Endometrial microvascular endothelial cells (primary cell): ENCODE measurements around the gene GAB2. TPM values are rescaled to one million over a fixed set of nuclear protein-coding genes. Genes with fewer than 3 reads are reported as not detected.

Experiments used
- in situ Hi-C: cut with HindIII; loops from 2 replicates; pipeline ENCODE4 v1.10.0; 2017; ENCODE audit warnings: low sequenced_read_pairs, low pct_unique_long_range_greater_than_20kb; ENCODE audit errors: inconsistent ontology term
- total RNA-seq: library from RNA; depleted of rRNA; stranded (reverse); fragments of >200 nt; gene quantifications from one replicate; pipeline ENCODE4 v1.2.3, GENCODE V29; 2015; ENCODE audit errors: inconsistent ontology term

Gene GAB2
- total RNA-seq, 1 donor from 2014 or later: 16.8 TPM

DNA sequence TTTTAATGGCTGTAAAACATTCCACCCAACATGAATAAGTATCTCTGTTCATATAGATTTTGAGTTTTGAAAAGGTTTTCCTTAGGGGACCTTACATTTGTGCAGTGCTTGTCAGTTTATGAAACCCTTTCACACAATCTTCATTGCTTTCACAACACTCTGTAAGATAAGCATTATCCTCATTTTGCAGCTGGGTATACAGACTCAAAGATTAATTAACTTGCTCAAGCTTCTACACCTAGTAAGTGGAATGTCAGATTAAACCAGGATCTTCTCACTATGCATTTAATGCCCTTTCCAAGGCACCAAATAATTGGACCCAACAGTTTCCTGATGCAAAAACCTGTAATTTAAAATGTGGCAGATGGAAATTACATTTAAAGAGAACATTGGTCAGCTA is 11.6 kb upstream of the GAB2 start:
- in situ Hi-C loops: no loop called here

DNA sequence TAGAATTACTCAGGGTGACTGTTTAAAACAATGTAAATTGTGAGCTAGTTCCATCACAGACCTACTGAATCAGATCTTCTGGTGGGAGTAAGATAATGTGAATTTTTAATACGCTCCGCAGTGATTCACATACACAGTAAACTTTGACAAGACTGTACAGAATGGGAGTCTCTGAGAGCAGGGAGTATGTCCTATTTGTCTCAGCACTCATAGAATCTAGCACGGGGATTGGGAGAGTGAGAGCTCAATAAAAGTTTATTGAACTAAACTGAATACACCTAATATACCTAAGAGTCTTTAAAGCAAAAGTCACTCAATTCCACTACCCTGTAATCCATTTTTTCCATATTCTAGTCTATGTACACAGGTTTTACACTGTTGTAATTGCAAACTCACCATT is 11.2 kb upstream of the GAB2 start:
- in situ Hi-C loops: no loop called here

DNA sequence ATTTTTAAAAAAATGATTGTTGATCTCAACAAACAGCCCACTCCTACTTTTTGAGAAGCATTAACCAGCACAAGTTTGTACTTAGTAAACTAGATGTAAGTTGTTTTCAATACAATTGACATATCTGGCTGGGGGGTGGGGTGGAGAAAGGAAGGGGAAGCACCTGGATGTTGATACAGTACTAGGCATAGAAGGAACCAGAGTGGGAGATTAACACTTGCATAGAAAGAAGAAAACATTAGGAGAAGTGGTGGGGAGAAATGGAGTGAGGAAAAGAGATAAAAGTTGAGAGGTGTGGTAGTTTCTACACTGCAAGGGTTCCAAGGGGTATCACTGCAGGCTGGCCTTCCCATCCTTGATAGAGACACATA is 10.6 kb upstream of the GAB2 start:
- in situ Hi-C loops: no loop called here

DNA sequence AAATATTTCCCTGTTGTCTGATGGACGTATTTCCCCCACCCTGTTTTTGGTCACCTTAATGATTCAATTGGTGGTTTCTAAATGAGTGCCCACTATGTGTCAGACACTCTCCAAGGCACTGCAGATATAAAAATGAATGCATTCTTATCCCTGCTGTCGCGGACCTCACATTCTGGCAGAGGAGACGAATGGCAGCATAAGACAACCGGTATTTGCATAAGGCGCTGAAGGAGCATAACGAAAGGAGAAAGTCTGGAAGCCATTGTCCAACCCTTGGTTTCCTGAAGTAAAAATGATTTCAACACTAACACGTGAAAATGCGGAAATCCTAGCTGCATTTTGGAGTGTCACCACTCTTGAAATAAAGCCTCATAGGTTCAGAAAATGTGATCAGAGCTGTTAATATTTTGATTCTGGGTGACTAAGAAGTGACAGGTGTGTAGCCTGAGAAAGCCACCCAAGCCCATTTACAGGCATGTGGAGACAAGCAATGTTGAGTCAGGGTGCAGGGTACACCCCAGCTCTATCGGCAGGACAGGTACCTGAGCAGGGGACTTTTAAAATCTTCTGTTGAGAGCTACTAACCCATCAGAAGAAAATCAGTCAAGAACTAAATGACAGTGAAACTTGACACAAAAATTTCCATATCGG is 10.1 kb upstream of the GAB2 start:
- in situ Hi-C loops: no loop called here

DNA sequence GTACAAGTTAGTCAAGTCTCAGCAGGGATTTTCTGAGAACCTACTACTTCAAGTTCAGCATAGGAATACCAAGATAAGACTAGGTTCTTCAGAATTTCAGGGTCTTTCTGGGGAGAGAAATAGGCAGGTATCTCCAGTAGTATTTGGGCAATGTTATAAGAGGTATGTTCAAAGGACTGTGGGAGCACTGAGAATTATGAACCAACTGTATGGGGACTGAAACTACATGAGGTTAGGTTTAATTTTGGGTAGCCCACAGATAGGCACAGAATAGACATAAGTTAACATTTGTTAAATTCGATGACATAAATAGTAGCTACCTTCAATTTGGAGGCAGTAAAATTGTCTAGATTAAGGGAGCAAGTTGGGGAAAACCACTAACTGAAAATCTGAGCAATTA is 9.2 kb upstream of the GAB2 start:
- in situ Hi-C loops: no loop called here

DNA sequence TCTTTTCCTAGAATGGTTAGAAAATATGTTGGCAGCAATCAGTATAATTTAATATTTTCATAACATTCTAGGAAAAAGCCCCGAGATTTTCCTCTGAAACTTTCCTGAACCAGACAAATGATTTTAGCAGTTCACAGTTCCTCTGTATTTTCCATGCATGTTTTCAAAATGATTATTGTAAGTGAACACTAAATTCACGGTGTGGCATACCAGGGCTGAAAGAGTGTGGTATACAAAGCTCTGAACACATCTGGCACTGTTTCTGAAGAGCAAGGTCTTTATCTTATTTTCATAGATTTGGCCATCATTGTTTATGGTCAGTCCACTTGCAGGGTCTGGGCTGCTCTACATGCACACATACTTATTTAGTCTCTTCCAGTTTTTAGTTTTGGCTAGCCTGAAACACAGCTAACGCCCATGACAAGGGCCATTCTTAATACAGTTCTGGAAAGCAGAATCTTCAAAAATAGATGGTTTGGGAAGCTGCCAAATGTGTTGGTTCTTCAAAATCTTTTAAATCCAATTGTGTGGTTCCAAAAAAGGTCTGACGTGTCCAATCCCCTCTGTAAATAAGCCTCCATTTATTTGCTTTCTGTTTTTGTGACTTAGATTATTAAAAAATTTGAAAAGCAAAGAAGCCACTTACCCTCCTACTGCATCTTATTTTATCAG is 7.9 kb upstream of the GAB2 start:
- in situ Hi-C loops: no loop called here

DNA sequence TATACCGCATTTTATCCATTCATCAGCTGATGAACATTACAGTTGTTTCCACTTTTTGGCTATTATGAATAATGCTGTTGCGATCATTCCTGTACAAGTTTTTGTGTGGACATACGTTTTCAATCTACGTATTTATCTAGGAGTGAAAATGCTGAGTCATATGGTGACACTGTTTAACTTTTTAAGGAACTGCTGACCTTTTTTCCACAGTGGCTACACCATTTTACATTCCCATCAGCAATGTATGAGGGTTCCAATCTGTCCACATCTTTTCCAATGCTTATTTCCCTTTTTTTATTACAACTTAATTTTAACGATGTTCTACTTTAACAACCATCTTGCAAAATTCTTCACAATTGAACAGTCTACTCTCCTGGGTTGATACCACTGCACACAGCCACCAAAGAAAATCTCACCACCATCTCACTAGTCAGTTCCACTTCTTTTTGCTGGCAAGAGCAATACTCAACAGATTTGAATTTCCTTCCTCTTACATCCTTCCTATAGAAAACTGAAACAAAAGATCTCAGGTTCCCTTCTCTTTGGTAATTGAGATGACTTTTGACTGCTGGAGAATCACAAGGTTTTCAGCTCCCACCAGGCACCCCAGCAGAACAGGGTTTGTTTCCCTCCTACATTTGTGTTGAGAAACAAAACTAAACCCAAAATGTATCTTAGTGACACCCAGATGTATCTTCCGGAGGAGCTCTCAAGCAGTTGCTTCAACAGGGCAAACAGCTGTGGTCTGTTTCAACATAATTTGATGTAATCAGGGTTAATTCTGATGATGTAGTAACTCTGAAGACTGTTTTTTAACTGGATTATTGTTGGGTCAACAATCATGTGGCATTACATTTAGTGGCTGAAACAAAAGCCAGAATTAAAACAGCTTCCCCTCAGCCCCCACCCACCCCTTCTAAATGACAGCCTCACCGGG is 7.0 kb upstream of the GAB2 start:
- in situ Hi-C loops: no loop called here

DNA sequence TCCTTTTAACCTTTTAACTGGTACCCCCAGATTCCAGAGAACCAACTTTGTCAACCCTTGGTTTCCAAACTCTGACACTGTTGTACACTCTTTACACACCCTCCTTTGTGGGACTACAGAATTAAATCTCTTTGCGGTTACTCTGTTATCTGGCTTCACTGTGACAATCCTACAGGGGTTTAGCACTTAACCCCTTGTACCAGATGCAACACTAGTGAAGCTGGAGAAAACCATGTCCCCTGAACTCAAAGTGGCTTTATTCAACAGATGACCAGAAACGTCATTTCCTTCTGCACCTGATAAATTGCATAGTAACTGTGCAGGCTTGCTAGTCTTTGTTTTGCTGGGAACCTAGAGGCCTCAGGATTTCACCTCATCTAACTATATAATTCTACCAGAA is 5.6 kb upstream of the GAB2 start:
- in situ Hi-C loops: no loop called here

DNA sequence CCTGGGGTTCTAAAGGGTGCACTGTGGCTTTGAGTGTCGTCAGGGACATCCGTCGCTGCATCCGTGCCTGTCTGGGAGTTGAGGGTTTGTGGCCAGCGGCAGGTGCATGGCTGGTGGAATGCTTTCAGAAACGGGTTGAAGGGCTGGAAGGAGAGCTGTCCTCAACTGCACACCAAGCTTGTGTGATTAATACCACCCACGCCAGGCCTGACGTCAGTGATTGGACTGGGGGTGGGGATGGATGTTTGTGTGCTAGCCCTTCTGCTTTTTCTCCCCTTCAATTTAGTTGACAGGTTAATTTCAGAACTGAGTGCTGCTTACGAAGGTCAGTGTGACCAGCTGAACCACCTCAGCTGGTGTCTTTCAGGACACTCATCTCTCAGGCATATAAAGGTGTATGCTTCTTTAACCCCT is 3.2 kb upstream of the GAB2 start:
- in situ Hi-C loops: no loop called here

DNA sequence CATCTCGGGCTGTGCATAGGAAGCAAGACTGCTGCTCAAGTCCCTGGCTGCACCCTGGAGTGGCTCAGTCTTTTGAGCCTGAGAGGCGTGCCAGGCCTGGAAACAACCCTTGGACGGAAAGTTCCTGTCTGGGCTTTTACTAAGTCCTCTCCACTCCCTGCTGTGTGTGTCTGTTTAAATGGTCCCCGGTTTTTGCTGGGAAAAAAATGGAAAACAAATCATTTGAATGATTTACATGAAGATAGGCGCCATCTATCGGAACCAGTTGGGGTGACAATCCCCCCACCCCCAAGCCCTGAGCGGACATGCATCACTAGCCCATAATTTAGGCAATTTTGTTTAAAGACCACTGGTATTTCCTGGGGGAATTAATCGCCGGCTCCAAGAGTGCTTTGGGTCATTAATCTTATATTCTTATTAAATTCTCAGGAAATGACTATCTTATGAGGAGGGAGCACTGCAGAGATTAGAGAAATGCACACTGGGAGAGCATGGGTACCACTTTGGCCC is 2.7 kb upstream of the GAB2 start:
- in situ Hi-C loops: no loop called here

DNA sequence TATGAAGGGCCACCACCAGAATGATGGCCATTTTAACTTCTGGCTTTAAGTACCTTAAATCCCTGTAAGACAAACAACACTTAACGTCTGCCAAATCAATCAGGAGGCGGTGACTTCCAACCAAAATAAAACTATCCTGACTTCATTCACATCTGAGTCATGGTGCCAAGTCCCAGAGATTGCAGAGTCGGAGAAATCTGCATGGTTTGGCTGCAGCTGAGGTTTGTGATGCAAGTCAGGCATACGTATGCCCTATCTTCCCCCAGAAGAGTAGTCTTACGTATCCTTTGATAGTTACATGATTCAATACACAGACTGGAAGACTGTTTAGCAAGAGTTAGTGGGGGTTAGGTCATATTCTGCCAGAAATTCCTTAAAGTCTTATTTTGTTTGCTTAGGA is 1.7 kb upstream of the GAB2 start:
- in situ Hi-C loops: no loop called here

DNA sequence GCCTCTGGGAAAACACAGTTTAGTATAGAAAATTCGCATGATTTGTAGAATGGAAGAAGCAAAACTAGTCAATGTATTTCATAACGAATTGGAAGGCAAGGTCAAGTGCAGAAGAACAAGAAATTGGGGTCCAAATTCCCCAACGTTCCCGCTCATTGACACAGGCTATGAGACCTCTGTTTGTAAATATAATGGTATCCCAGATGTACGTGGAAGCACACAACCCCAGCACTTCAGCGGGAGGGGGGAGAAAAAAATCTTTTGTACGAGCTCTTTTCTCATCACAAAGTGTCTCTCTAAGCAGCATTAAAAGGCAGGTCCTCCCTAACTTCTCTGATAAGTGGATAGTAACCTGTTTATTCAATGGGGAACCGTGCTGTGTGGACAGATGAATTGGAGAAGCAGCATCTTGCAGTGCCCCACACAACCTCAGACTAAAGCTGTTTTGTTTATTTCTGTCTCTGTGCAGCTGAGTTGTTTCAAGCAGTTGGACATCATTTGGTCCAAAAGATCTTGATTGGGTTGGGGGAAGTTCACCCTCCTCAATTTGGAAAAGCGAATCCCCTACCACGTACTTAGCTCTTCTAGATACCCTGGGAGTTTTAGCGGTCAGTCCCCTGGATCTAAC is 1.1 kb upstream of the GAB2 start:
- in situ Hi-C loops: no loop called here

DNA sequence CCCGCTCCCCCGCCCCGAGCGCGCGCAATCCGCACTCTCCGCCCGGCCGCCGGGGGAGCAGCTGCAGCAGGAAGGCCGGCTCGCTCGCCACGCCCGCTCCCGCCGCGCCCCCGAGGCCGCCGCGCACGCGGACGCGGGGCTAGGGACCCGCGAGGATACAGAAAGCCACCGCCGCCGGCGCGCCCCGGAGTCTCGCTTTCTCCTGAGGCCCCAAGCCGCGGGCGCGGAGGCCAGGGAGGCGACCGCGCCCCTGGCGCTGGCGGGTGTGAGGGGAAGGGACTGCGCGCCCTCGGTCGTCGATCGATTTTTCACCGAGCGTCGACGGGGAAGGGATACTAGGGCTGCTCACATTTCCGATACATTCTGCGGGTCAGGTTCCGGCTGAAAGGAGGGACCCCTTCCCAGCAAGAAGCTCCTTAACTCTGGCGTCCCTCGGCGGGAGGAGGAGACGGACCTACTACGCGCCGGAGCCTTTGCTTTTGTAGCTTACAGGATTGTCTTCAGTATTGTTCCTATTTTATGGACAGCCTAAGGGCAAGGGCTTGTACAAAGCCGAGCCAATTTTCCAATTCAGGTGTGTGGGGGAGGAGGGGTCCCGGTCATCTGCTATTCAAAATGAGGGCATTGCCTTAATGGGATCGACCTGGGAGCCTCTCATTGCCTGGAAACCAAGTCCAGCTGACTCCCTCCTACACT is 416 bp upstream of the GAB2 start:
- in situ Hi-C loops: no loop called here

DNA sequence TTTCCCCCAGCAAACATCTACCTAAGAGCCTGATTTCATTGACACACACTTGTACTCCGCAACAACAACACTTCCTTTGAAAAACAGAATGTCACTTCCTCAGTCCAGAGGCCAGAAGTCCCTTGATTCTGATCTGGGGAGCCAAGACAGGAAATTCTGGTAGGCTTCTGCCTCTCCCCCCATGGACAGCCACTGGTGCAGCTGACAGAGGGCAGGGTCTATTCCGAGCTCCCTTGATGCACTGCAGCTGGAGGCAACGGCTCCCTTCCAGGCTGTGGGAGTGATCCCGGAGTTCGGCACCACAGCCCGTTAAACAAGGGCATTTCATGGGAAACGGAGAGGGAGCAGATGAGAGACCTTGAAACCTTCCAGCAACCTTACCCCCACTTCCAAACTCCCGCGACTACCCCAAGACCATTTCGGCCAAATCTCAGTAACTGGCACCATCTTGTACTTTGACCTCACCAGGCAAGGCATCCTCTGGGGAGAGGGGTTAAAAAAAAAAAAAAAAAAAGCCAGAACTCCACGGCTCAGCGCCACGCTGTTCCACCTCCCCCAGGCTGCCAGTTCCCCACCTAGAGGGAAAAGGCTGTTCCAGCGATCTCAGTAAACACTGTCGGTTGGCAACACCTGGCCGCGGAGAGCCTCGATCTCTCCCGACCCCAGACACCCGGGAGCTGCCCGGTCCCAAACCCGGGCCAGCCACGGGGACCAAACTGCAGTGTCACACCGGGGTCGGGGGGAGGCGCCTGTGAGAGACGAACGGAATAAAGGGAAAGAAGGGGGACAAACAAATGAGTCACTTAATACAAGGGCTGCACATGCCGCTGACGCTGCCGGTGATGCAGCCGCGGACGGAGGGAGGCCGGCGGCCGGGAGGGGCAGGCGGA is 1.1 kb downstream of the GAB2 start:
- in situ Hi-C loops: no loop called here

DNA sequence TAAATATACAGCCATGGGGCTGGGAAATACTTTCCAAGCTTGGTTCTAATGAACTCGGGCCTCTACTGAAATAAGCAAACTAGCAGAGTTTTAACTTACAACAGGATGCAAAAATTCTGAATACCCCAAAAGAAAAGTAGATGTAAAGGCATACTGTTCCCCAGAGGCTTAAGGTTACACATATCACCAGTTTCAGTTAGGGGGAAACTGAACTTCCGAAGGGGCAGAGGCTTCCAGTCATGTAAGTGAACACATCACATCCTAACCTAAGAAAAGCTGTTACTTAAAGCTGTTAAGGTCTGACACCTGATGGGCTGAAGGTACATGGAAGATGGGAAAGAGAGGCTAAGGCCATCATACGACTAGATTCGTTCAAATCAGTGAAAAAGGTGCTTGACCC is 2.3 kb downstream of the GAB2 start:
- in situ Hi-C loops: no loop called here

DNA sequence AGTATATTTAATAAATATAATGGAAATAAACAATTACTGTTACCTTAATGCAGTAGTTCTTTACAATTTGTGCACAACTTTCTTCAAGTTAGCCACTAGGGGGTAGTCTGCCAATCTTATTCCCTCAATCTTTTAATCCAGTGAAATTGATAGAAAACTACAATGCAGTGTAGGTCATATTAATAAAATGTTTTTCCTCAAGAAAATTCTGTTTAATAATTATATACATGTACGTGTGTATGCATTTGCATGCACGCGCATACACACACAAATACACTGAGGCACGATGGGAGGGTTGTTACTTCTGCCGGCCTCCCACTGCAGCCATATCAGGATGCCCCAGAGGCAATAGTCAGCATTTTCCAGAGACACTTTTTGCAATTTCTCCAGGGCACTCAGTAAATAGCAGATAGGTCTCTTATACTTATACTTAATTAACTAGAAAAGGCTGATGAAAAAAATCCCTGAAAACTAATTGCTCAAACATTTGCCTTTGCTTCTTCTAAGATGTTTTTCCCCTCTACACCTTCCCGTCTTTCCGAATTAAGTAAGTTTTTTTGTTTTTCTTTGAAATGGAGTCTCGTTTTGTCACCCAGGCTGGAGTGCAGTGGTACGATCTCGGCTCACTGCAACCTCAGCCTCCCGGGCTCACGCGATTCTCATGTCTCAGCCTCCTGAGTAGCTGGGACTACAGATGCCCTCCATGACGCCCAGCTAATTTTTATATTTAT is 3.1 kb downstream of the GAB2 start:
- in situ Hi-C loops: no loop called here

DNA sequence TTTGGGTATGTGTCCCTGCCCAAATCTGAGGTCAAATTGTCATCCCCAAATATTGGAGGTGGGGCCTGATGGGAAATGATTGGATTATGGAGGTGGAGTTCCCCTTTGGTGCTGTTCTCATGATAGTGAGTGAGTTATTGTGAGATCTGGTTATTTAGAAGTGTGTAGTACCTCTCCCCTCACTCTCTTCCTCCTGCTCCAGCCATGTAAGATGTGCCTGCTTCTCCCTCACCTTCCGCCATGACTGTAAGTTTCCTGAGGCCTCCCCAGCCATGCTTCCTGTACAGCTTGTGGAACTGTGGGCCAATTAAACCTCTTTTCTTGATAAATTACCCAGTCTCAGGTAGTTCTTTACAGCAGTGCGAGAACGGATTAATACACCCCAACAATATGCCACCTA is 9.0 kb downstream of the GAB2 start:
- in situ Hi-C loops: no loop called here
